GM12875 (cell line): Measurements from ENCODE around the gene NUMA1.

Source experiments
- H3K4me3 ChIP-seq: one replicate; pipeline ENCODE4 v1.5.1; 2011; ENCODE audit warnings: low read depth, low read length, control low read depth
- TF ChIP-seq, protein P1 (sequence below): IDR thresholded peaks from 2 replicates; pipeline ENCODE4 v1.5.1; 2011; ENCODE audit warnings: low read depth, mild to moderate bottlenecking, control low read depth, inconsistent platforms, low read length, moderate library complexity, borderline replicate concordance; ENCODE audit not compliant: insufficient read depth

Gene NUMA1

DNA sequence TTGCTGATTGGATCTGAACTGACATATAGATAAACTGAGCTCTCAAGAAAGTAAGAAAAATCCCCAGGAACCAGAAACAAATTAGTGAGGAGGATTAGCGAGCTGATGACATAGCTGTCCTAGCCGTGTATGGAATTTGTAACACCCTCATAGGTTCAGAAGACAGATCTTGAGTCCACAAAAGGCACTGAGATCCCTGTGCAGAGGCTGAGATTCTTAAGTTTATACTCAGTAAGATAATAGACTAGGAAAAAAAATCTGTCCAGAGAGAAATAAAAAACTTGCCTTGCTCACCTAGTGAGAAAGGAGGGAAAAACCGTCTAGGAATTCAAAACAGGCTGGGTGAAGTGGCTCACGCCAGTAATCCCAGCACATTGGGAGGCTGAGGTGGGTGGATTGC lies 4.6 kb downstream of the NUMA1 start:
- no peak overlapping the region for H3K4me3 ChIP-seq
- TF ChIP-seq, protein P1, sequence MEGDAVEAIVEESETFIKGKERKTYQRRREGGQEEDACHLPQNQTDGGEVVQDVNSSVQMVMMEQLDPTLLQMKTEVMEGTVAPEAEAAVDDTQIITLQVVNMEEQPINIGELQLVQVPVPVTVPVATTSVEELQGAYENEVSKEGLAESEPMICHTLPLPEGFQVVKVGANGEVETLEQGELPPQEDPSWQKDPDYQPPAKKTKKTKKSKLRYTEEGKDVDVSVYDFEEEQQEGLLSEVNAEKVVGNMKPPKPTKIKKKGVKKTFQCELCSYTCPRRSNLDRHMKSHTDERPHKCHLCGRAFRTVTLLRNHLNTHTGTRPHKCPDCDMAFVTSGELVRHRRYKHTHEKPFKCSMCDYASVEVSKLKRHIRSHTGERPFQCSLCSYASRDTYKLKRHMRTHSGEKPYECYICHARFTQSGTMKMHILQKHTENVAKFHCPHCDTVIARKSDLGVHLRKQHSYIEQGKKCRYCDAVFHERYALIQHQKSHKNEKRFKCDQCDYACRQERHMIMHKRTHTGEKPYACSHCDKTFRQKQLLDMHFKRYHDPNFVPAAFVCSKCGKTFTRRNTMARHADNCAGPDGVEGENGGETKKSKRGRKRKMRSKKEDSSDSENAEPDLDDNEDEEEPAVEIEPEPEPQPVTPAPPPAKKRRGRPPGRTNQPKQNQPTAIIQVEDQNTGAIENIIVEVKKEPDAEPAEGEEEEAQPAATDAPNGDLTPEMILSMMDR, result no peak

DNA sequence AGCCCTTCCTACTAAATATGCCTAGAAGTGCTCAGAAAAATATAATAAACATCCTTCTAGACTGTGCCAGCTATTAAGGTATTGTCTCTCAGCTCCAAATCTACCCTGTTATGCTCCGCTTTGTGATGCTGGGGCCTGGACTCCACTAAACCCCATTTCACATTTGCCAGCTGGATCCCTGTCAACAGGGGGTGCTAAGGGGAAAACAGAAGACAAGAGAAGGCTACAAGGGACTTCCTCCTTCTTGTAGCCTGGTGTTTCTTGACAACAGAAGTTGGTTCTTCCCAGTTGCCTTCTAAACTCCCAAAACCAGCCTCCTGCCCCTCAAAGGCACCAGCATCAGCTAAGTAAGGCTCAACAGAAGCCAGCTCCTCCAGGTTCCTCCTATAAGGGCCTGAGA lies 5.2 kb downstream of the NUMA1 start:
- no peak overlapping the region for H3K4me3 ChIP-seq
- TF ChIP-seq, protein P1, result peak; percentile 28; the same call in 1 of the 2 replicates

GRCh38 chr11:72072348-72072747 lies 8.0 kb downstream of the NUMA1 start:
- TF ChIP-seq, protein P1, result no peak
- no peak overlapping the region for H3K4me3 ChIP-seq

DNA sequence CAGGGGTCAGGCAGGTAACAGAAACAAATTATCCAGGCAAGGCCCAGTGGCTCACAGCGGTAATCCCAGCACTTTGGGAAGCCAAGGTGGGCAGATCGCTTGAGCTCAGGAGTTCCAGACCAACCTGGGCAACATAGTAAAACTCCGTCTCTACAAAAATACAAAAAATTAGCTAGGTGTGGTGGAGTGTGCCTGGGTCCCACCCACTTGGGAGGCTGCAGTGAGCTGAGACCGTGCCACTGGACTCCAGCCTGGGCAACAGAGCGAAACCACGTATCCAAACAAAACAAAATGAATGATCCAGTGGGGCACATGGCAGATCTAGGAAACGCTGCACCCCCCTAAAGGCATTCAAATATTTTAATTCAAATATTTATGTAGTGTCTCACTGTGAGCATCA lies 9.9 kb downstream of the NUMA1 start:
- TF ChIP-seq, protein P1, result no peak
- no peak overlapping the region for H3K4me3 ChIP-seq

- peak overlapping the region; percentile 10 for H3K4me3 ChIP-seq
- TF ChIP-seq, protein P1, result no peak
Measured at GRCh38 chr11:72069787-72070251, 10.5 kb downstream of the NUMA1 start.

DNA sequence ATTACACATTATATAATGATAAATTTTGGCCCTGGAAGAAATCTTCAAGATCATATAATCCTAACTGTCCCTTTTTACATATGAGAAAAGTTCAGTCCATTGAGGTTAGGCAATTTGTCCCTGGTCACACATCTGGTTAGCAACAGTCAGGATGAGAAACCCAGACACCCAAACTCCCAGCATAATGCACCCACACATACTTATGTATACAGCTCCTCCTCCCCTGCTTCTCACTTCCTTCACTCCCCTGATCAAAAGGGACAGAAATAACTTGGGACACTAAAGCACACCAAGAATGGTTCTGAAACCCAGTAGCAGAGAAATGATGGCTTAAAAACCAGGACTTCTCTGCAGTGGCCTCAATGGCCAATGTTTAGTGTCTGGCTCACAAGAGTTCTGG lies 11.1 kb downstream of the NUMA1 start:
- H3K4me3 ChIP-seq, result no peak overlapping the region

GRCh38 chr11:72067676-72068075 lies 12.7 kb downstream of the NUMA1 start:
- H3K4me3 ChIP-seq, result no peak overlapping the region
- TF ChIP-seq, protein P1, result no peak

More for the DNA sequence above, 11.1 kb downstream of the NUMA1 start:
- TF ChIP-seq, protein P1, result no peak
